ENCODE results near the gene RALGAPA1.

GRCh38 chr14:35534208-35534872 is 274.8 kb downstream of the RALGAPA1 start:
- no peak for TF ChIP-seq POLR2A (IDR thresholded peaks at IDR 0.05; ENCODE audit: insufficient read depth in 1 of 2, low read depth in 2 of 2, low read length in 2 of 2)
- TF ChIP-seq CREM (IDR thresholded peaks at IDR 0.05): no peak
- no peak for TF ChIP-seq CREM (CRISPR knock-in tag; IDR thresholded peaks at IDR 0.05)
- TF ChIP-seq ZBTB43 (CRISPR knock-in tag; conservative IDR thresholded peaks at IDR 0.05): no peak
- TF ChIP-seq KLF16 (CRISPR knock-in tag; IDR thresholded peaks at IDR 0.05): no peak
- TF ChIP-seq CTCF (CRISPR knock-in tag; IDR thresholded peaks at IDR 0.05): peak; percentile 43
- no peak for TF ChIP-seq NFE2 (CRISPR knock-in tag; IDR thresholded peaks at IDR 0.05)
- no peak for TF ChIP-seq ZHX2 (IDR thresholded peaks at IDR 0.05; ENCODE audit: low read depth)
- TF ChIP-seq ZHX2 (CRISPR knock-in tag; IDR thresholded peaks at IDR 0.05; ENCODE audit: borderline replicate concordance): no peak
- no peak for TF ChIP-seq ZBTB21 (CRISPR knock-in tag; IDR thresholded peaks at IDR 0.05)
- no peak for TF ChIP-seq ARID3A (IDR thresholded peaks at IDR 0.05; ENCODE audit: low read depth, low read length)
